HCT116 (cell line): Measurements from ENCODE around the gene RBFOX2. TPM values are rescaled to one million over a fixed set of nuclear protein-coding genes. Genes with fewer than 3 reads are reported as not detected.

Experiments used
- ATAC-seq: fragments of 200-7000 bp; cut with Tn5 transposase; 2 replicates; pipeline ENCODE4 v1.9.1; 2020; ENCODE audit warnings: mild to moderate bottlenecking, moderate library complexity
- BruUV-seq: library from RNA; stranded (reverse); fragments of 400-500 nt; replicated peaks from 2 replicates; lab custom pipeline; 2021; lab: Mats Ljungman, UMichigan
- CTCF ChIA-PET: fragments of 300-600 bp; sonication (Branson Sonifier 250); formaldehyde crosslinking; loops from one replicate; lab custom pipeline; 2021; ENCODE audit warnings: antibody characterized with exemption; lab: Charles Lee
- POLR2A ChIA-PET: fragments of 300-600, 350-600 bp; sonication (Branson Sonifier 250); formaldehyde crosslinking; loops from one replicate; lab custom pipeline; 2021; ENCODE audit warnings: antibody characterized with exemption; lab: Charles Lee
- RAD21 ChIA-PET, 2 experiments: fragments of 300-600 bp; sonication (Branson Sonifier 250); formaldehyde crosslinking; loops; one replicate each; lab custom pipeline; 2023; ENCODE audit warnings: low total read pairs in 2 of 2; ENCODE audit not compliant: uncharacterized antibody in 2 of 2, unreplicated experiment in 2 of 2, low non-redundant PET in 1 of 2; lab: Charles Lee
- DNase-seq: peaks from one replicate; pipeline ENCODE4 v3.0.0-alpha.2; 2010; ENCODE audit warnings: low read depth, low spot score
- H2AFZ ChIP-seq: fragments of 200-600 bp; shearing (Covaris generic), sonication (generic); 2 replicates; pipeline ENCODE4 v1.6.1; 2017; ENCODE audit warnings: low read depth, mixed run types, mixed read lengths, antibody characterized with exemption, low read length; ENCODE audit not compliant: poor library complexity, severe bottlenecking
- H3K27ac ChIP-seq: 2 replicates; pipeline ENCODE4 v1.5.1; 2012; ENCODE audit warnings: low read depth, low read length
- H3K27me3 ChIP-seq: fragments of 200-600 bp; sonication (generic); 2 replicates; pipeline ENCODE4 v1.6.1; 2016; ENCODE audit warnings: mixed run types, low read length, mixed read lengths; ENCODE audit not compliant: insufficient read depth
- H3K36me3 ChIP-seq, 2 experiments: fragments of 200-500 bp in 1 of 2; fragments of 200-600 bp in 1 of 2; sonication (Bioruptor generic) in 1 of 2; sonication (generic) in 1 of 2; 2 replicates each; pipeline versions ENCODE4 v1.5.1 to v1.6.1; 2014 to 2016; ENCODE audit warnings: low read length in 2 of 2, inconsistent platforms in 1 of 2, mixed read lengths in 1 of 2, mixed run types in 1 of 2; ENCODE audit not compliant: insufficient read depth in 2 of 2, control insufficient read depth in 1 of 2
- H3K4me1 ChIP-seq, 2 experiments: fragments of 200-600 bp in 1 of 2; sonication (generic) in 1 of 2; 2 replicates each; pipeline versions ENCODE4 v1.5.1 to v1.6.1; 2012 to 2017; ENCODE audit warnings: low read length in 2 of 2, inconsistent platforms in 1 of 2, mild to moderate bottlenecking in 1 of 2, mixed read lengths in 1 of 2, mixed run types in 1 of 2, moderate library complexity in 1 of 2; ENCODE audit not compliant: insufficient read depth in 2 of 2, control insufficient read depth in 1 of 2
- H3K4me2 ChIP-seq: fragments of 200-600 bp; sonication (generic); 2 replicates; pipeline ENCODE4 v1.6.1; 2017; ENCODE audit warnings: mixed run types, low read length, mixed read lengths
- H3K4me3 ChIP-seq, 2 experiments: fragments of 200-600 bp in 1 of 2; sonication (generic) in 1 of 2; replicated peaks in 1 of 2; 2 replicates each; pipeline ENCODE4 v1.5.1; 2011 to 2016; ENCODE audit warnings: low read length in 2 of 2, control low read depth in 1 of 2, low read depth in 1 of 2, mild to moderate bottlenecking in 1 of 2, mixed read lengths in 1 of 2, mixed run types in 1 of 2
- H3K79me2 ChIP-seq: fragments of 200-600 bp; sonication (generic); 2 replicates; pipeline ENCODE4 v1.6.1; 2017; ENCODE audit warnings: mild to moderate bottlenecking, mixed run types, low read length, moderate library complexity, mixed read lengths; ENCODE audit not compliant: insufficient read depth
- H3K9ac ChIP-seq: fragments of 200-600 bp; sonication (generic); 2 replicates; pipeline ENCODE4 v1.6.1; 2016; ENCODE audit warnings: low read length, mixed read lengths
- H3K9me2 ChIP-seq: fragments of 200-600 bp; sonication (generic), shearing (Covaris generic); 2 replicates; pipeline ENCODE4 v1.6.1; 2017; ENCODE audit warnings: mixed run types, mild to moderate bottlenecking, moderate library complexity; ENCODE audit not compliant: insufficient read depth
- H3K9me3 ChIP-seq, 2 experiments: fragments of 200-500 bp in 1 of 2; fragments of 200-600 bp in 1 of 2; sonication (Bioruptor generic) in 1 of 2; sonication (generic) in 1 of 2; 2 replicates each; pipeline ENCODE4 v1.6.1; 2014 to 2017; ENCODE audit warnings: low read length in 2 of 2, mixed read lengths in 2 of 2, inconsistent platforms in 1 of 2, low read depth in 1 of 2, mild to moderate bottlenecking in 1 of 2, mixed run types in 1 of 2, moderate library complexity in 1 of 2; ENCODE audit not compliant: control insufficient read depth in 1 of 2, insufficient read depth in 1 of 2
- H4K20me1 ChIP-seq: fragments of 200-600 bp; sonication (generic), shearing (Covaris generic); 2 replicates; pipeline ENCODE4 v1.6.1; 2017; ENCODE audit warnings: mixed run types, mild to moderate bottlenecking, moderate library complexity; ENCODE audit not compliant: insufficient read depth
- CTCF ChIP-seq, 3 experiments: fragments of 200-600 bp in 1 of 3; sonication (generic) in 1 of 3; IDR thresholded peaks in 2 of 3; conservative IDR thresholded peaks in 1 of 3; 2 replicates each; pipeline ENCODE4 v1.5.1; 2012 to 2017; ENCODE audit warnings: low read depth in 2 of 3, low read length in 2 of 3, antibody characterized with exemption in 1 of 3, borderline replicate concordance in 1 of 3, control low read depth in 1 of 3, mild to moderate bottlenecking in 1 of 3, mixed read lengths in 1 of 3, mixed run types in 1 of 3, moderate library complexity in 1 of 3; ENCODE audit not compliant: insufficient read depth in 1 of 3
- EZH2 ChIP-seq: fragments of 200-600 bp; sonication (generic); IDR thresholded peaks from 2 replicates; pipeline ENCODE4 v1.6.1; 2017; ENCODE audit warnings: antibody characterized with exemption, mixed run types
- JUND ChIP-seq: IDR thresholded peaks from 2 replicates; pipeline ENCODE4 v1.6.1; 2012
- POLR2A ChIP-seq: IDR thresholded peaks from 2 replicates; pipeline ENCODE4 v1.7.0; 2011; ENCODE audit warnings: borderline replicate concordance; ENCODE audit not compliant: insufficient read depth, insufficient read length; ENCODE audit errors: extremely low read depth
- POLR2AphosphoS5 ChIP-seq: IDR thresholded peaks from 2 replicates; pipeline ENCODE4 v1.6.1; 2011; ENCODE audit warnings: mild to moderate bottlenecking, low read depth, low read length, moderate library complexity
- REST ChIP-seq: IDR thresholded peaks from 2 replicates; pipeline ENCODE4 v1.6.1; 2012; ENCODE audit warnings: low read depth
- SIN3A ChIP-seq: IDR thresholded peaks from 2 replicates; pipeline ENCODE4 v1.6.1; 2012; ENCODE audit warnings: low read depth
- SP1 ChIP-seq: IDR thresholded peaks from 2 replicates; pipeline ENCODE4 v1.6.1; 2012; ENCODE audit warnings: low read depth
- YY1 ChIP-seq: IDR thresholded peaks from 2 replicates; pipeline ENCODE4 v1.6.1; 2011; ENCODE audit warnings: low read length, low read depth, moderate library complexity, mild to moderate bottlenecking; ENCODE audit not compliant: insufficient replicate concordance; ENCODE audit errors: extremely low read depth
- ZBTB33 ChIP-seq: IDR thresholded peaks from 2 replicates; pipeline ENCODE4 v1.6.1; 2011; ENCODE audit warnings: mild to moderate bottlenecking, low read length, moderate library complexity; ENCODE audit not compliant: insufficient replicate concordance; ENCODE audit errors: extremely low read depth
- ZFX ChIP-seq: fragments of 450-650 bp; IDR thresholded peaks from 2 replicates; pipeline ENCODE4 v1.6.1; 2017
- ZNF274 ChIP-seq: fragments of 200-500 bp; sonication (Bioruptor generic); IDR thresholded peaks from 2 replicates; pipeline ENCODE4 v1.6.1; 2014; ENCODE audit warnings: mild to moderate bottlenecking, low read depth, low read length, inconsistent platforms
- intact Hi-C: fragments of 100-400 bp; cut with micrococcal nuclease; formaldehyde crosslinking; loops from 2 replicates; pipeline ENCODE4 v1.10.0; 2022
- total RNA-seq: library from RNA; stranded (reverse); gene quantifications from one replicate; pipeline ENCODE4 v1.2.1, GENCODE V29; 2021; ENCODE audit not compliant: unreplicated experiment
- TF ChIP-seq, protein P1 (sequence below): IDR thresholded peaks from 2 replicates; pipeline ENCODE4 v1.6.1; 2012

The RBFOX2 gene
- total RNA-seq, 1 experiment from 2014 or later, result 83.9 TPM

- TF ChIP-seq POLR2A, result no peak
- TF ChIP-seq, protein P1, sequence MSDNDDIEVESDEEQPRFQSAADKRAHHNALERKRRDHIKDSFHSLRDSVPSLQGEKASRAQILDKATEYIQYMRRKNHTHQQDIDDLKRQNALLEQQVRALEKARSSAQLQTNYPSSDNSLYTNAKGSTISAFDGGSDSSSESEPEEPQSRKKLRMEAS, result no peak
- TF ChIP-seq ZFX, result no peak
- TF ChIP-seq ZNF274, result no peak
- TF ChIP-seq, all 23 proteins: peak for 0
Observed at GRCh38 chr22:35972559-35972958, 56.1 kb downstream of the RBFOX2 start (continued).

GRCh38 chr22:35971456-35972119, 57.0 kb downstream of the RBFOX2 start:
- Histone ChIP-seq H3K79me2 (peaks cover 83% of the 10 kb centered on the region), H3K9me2 (no peaks in the 10 kb centered on the region), H3K9me3 (no peaks in the 10 kb centered on the region), H3K27ac (no peak overlapping the region), H3K4me1 (0 out of 4 replicates have a peak, but pooled peaks cover 0 to 3% of the 10 kb centered on the region in 2 experiments), H4K20me1 (peaks cover 4% of the 10 kb centered on the region; the same call in 1 of the 2 replicates), H3K4me3 (no peak overlapping the region), H3K9ac (no peak overlapping the region), H2AFZ (no peak overlapping the region), H3K4me2 (no peak overlapping the region), H3K27me3 (no peaks in the 10 kb centered on the region), H3K36me3 (no peaks in the 10 kb centered on the region)
- no peak for DNase-seq
- ChIA-PET POLR2A (no interaction called here), CTCF (interaction anchor here (0.6 kb wide), 1 partner anchor 52 kb away, joined by 3 read pairs; no protein-coding TSS in a partner anchor), RAD21 (no interaction called here)
- TF ChIP-seq ZBTB33, result no peak
- TF ChIP-seq EZH2, result no peak
- no peak for TF ChIP-seq ZFX
- no peak for TF ChIP-seq POLR2AphosphoS5
- no peak for TF ChIP-seq REST
- no peak for TF ChIP-seq YY1
- TF ChIP-seq SP1, result no peak
- TF ChIP-seq CTCF (IDR thresholded peaks at IDR 0.05 in 2 of 3, conservative IDR thresholded peaks at IDR 0.05 in 1 of 3; ENCODE audit: borderline replicate concordance in 1 of 3, insufficient read depth in 1 of 3, low read depth in 2 of 3, low read length in 2 of 3), result no peak
- no peak for TF ChIP-seq JUND
- TF ChIP-seq SIN3A, result no peak
- no TSS peak for BruUV-seq
- intact Hi-C loops, result no loop called here
- no peak for ATAC-seq
